GM21529 (cell line): ENCODE results near the gene UXT.
"Not testable (repeated sequence)": the region's sequence is repeated elsewhere in the genome, so short reads cannot be mapped to it uniquely, and the experiment has no call there.

ENCODE experiments used
- ATAC-seq: cut with Tn5 transposase; IDR thresholded peaks from one replicate; pipeline ENCODE4 v1.9.1; 2021; ENCODE audit not compliant: unreplicated experiment

The UXT gene

GRCh38 chrX:47618923-47619485 lies 40.0 kb downstream of the UXT start:
- no peak for ATAC-seq

DNA sequence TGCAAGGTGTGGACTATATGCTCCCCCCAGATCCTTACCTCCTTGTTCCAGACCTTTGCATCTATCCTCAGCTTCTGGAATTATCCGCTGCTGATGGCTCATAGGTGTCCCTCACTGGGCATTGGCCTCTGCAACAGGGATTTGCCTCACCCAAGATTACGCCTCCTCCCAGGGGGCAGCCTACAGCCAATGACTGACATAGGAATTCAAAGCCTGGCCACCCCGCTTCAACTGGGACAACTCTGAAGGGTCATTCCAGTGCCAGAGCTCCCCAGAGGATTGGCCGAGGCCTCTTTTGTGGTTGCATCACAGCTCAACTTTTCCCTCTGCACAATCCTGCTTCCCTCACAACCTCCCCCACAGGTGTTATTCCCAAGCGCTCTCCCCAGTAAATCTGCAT lies 44.4 kb downstream of the UXT start:
- no peak for ATAC-seq

GRCh38 chrX:47613082-47613481 lies 45.9 kb downstream of the UXT start:
- ATAC-seq: no peak

DNA sequence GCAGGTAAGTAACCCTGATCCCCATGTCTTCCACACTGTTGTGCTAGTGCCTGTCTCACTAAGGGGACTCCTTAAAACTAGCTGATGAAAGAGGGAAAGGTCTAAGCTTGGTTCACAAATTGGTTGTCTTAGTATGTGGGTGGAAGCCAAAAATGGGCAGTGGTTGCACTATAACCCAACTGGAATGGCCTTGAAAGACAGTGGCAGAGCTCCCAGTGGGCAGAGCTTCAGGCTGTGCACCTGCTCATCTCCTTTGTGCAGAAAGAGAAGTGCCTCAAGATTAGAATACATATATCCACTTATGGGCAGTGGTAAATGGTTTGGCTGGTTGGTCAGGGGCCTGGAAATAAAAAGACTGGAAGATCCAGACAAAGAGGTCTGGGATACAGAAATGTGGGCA lies 46.6 kb downstream of the UXT start:
- ATAC-seq: no peak

- ATAC-seq: no peak
Observed at GRCh38 chrX:47611926-47612325, 47.1 kb downstream of the UXT start.

GRCh38 chrX:47611489-47611888 lies 47.5 kb downstream of the UXT start:
- ATAC-seq: no peak

DNA sequence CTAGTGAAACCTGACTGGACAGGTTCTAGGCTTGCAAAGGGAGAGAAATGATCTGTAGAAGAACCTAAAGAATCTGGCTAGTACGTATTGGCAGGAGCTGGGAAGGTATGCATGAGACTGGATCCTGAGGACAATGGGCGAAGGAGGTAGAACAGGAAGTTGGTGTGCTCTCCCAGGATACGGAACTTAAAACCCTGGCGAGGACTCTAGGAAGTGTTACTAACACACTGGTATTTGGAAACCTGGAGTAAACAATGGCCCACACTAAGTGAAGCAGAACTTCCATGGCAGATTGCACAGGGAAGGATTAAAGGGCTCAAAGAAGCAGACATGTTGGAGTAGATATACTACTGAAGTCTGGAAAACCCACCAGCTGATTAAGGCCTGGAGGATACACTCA lies 48.5 kb downstream of the UXT start:
- ATAC-seq: no peak

DNA sequence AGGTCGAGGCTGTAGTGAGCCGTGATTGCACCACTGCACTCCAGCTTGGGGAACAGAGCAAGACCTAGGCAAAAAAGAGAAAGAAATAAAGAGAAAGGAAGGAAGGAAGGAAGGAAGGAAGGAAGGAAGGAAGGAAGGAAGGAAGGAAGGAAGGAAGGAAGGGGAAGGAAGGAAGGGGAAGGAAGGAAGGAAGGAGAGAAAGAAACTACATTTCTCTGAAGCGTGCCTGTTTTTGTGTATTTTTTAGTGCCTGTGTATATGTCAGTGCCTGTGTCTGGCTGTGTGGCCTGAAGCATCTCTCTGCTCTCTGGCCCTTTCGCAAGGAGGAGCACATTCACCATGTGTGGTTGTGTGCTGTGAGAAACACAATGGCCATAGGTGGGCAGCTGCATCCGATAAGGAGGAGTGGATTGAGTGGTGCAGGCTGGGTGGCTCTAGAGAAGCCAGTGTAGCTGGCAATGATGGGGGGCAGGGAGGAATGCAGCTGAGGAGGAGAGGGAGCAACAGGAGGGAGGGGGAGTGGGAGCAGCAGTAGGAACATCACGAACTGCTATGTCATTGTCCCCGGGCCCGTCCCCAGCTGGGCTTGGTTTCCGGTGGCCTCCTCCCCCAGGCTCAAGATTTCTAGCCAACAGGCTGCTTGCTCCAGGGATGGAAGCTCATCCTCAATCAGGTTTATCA lies 50.7 kb downstream of the UXT start:
- no peak for ATAC-seq

- no peak for ATAC-seq
Observed at GRCh38 chrX:47607091-47607490, 51.9 kb downstream of the UXT start.

DNA sequence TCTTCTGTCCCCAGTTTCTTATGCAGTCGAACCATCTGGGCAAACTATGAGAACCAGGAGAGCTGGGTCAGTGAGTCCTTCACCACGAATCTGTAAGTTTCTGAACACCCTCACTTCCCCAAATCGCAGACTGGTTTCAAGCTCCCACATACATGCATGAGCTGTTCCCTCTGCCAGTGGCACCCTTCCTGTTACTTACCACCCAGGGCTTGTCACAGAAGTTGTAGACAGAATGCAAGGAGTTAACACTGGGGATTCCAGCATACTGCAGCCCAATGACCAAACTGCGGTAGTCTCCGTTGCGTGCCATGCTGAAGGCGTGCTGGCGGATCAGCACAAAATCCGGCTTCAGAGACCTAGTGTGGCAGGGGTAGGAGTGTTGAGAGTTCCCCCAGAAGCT lies 54.0 kb downstream of the UXT start:
- ATAC-seq: no peak

GRCh38 chrX:47603125-47603524 lies 55.9 kb downstream of the UXT start:
- not testable (repeated sequence) for ATAC-seq
